Calu3 (cell line): ENCODE results near the gene KRCC1. TPM values are rescaled to one million over a fixed set of nuclear protein-coding genes. Genes with fewer than 3 reads are reported as not detected.

Experiments used
- BruUV-seq: library from RNA; stranded (reverse); fragments of 400-500 nt; replicated peaks from 2 replicates; lab custom pipeline; 2021; lab: Mats Ljungman, UMichigan
- CTCF ChIA-PET: fragments of 300-600 bp; sonication (Branson Sonifier 250); formaldehyde crosslinking; loops from one replicate; lab custom pipeline; 2022; ENCODE audit warnings: antibody characterized with exemption; lab: Charles Lee
- DNase-seq: peaks from one replicate; pipeline ENCODE4 v3.0.0; 2022
- H3K27ac Mint-ChIP-seq: one replicate; pipeline ENCODE4 v1.8.0; 2022; ENCODE audit warnings: mixed read lengths; ENCODE audit not compliant: unreplicated experiment
- H3K27me3 Mint-ChIP-seq: one replicate; pipeline ENCODE4 v1.8.0; 2022; ENCODE audit warnings: mixed read lengths; ENCODE audit not compliant: unreplicated experiment
- H3K36me3 Mint-ChIP-seq: one replicate; pipeline ENCODE4 v1.8.0; 2022; ENCODE audit warnings: mild to moderate bottlenecking, moderate library complexity, mixed read lengths; ENCODE audit not compliant: insufficient read depth, unreplicated experiment
- H3K4me1 Mint-ChIP-seq: one replicate; pipeline ENCODE4 v1.8.0; 2022; ENCODE audit warnings: mild to moderate bottlenecking, low read depth, mixed read lengths; ENCODE audit not compliant: unreplicated experiment
- H3K4me3 Mint-ChIP-seq: one replicate; pipeline ENCODE4 v1.8.0; 2022; ENCODE audit warnings: mild to moderate bottlenecking, low read depth, moderate library complexity, mixed read lengths; ENCODE audit not compliant: unreplicated experiment
- H3K9me3 Mint-ChIP-seq: one replicate; pipeline ENCODE4 v1.8.0; 2022; ENCODE audit warnings: low read depth, mixed read lengths; ENCODE audit not compliant: unreplicated experiment
- intact Hi-C: fragments of 100-400 bp; cut with micrococcal nuclease; formaldehyde crosslinking; loops from one replicate; pipeline ENCODE4 v1.10.0; 2022; ENCODE audit not compliant: unreplicated experiment
- total RNA-seq: library from RNA; stranded (reverse); gene quantifications from 2 replicates; pipeline ENCODE4 v1.2.3, GENCODE V29; 2022
- TF ChIP-seq, protein P1 (sequence below): fragments of 200-600 bp; IDR thresholded peaks from one replicate; pipeline ENCODE4 v1.8.0; 2022; ENCODE audit warnings: antibody characterized with exemption; ENCODE audit not compliant: unreplicated experiment

The KRCC1 gene
- total RNA-seq, 1 experiment from 2014 or later, result 32.1 TPM

GRCh38 chr2:88092773-88093172 is 37.2 kb upstream of the KRCC1 start:
- TF ChIP-seq, protein P1, sequence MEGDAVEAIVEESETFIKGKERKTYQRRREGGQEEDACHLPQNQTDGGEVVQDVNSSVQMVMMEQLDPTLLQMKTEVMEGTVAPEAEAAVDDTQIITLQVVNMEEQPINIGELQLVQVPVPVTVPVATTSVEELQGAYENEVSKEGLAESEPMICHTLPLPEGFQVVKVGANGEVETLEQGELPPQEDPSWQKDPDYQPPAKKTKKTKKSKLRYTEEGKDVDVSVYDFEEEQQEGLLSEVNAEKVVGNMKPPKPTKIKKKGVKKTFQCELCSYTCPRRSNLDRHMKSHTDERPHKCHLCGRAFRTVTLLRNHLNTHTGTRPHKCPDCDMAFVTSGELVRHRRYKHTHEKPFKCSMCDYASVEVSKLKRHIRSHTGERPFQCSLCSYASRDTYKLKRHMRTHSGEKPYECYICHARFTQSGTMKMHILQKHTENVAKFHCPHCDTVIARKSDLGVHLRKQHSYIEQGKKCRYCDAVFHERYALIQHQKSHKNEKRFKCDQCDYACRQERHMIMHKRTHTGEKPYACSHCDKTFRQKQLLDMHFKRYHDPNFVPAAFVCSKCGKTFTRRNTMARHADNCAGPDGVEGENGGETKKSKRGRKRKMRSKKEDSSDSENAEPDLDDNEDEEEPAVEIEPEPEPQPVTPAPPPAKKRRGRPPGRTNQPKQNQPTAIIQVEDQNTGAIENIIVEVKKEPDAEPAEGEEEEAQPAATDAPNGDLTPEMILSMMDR, result no peak
- CTCF ChIA-PET, result no interaction called here

GRCh38 chr2:88091943-88092342 is 36.4 kb upstream of the KRCC1 start:
- Mint-ChIP-seq H3K4me1 (no peaks in the 10 kb centered on the region), H3K4me3 (no peak overlapping the region), H3K27ac (no peak overlapping the region), H3K9me3 (no peaks in the 10 kb centered on the region), H3K27me3 (peaks cover 17% of the 10 kb centered on the region), H3K36me3 (no peaks in the 10 kb centered on the region)
- intact Hi-C loops, result no loop called here
- no peak for DNase-seq
- TF ChIP-seq, protein P1, result no peak
- CTCF ChIA-PET, result interaction anchor here (0.6 kb wide), 1 partner anchor 14 kb away, joined by 5 read pairs; no protein-coding TSS in a partner anchor
- no TSS peak for BruUV-seq

More at GRCh38 chr2:88092773-88093172, 37.2 kb upstream of the KRCC1 start:
- intact Hi-C loops, result no loop called here
- H3K27me3 Mint-ChIP-seq, result peaks cover 24% of the 10 kb centered on the region
- BruUV-seq, result no TSS peak
- no peaks in the 10 kb centered on the region for H3K9me3 Mint-ChIP-seq
- no peaks in the 10 kb centered on the region for H3K36me3 Mint-ChIP-seq
- no peaks in the 10 kb centered on the region for H3K4me1 Mint-ChIP-seq
- no peak overlapping the region for H3K27ac Mint-ChIP-seq
- H3K4me3 Mint-ChIP-seq, result no peak overlapping the region
- no peak for DNase-seq

DNA sequence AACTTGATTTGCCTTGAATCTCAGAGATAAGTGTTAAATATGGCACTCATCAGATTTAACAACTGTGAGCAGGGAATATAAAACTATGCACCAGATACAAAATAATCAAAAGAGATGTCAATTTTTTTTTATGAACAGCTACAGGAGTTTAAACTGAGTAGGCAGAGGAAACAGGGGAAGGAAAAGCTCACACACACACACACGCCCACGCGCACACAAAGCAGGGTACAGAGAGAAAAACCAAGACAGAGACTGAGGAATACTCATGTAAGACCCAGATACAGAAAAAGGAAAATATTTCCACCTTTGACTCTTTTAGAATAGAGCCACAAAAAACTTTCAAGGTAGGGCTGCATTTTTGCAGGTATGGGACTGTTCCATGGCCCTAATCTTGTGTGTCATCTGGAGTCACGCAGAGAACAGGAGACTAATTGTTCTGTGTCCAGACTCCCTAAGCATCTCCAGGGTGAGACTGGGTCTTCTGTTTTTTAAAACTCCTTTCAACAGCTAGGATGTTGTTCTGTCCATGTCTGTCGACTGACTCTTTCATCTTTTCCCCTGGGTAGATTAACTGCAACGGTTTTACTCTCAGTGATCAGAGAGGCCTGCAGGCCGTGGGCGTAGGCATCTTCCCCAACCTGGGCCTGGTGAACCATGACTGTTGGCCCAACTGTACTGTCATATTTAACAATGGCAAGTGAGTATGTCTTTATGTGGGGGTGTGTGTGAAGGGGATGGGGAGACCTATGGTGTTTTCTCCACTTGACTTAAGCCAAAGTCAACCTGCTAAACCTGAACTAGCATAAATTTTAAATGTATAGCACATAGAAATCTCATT is 35.1 kb upstream of the KRCC1 start:
- no peaks in the 10 kb centered on the region for H3K36me3 Mint-ChIP-seq

DNA sequence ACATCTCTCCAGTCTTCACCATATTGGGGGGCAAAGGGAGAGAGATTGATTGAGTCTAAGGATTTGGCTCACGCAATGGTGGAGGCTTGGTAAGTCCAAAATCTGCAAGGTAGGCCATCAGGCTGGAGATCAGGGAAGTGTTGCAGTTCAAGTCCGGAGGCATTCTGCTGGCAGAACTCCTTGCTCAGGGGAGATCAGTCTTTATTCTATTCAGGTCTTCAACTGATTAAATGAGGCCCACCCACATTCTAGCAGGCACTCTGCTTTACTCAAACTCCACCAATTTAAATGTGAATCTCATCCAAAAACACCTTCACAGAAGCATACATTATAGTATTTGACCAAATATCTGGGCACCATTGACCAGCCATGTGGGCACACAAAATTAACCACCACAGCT is 33.4 kb upstream of the KRCC1 start:
- intact Hi-C loops, result no loop called here
- CTCF ChIA-PET, result no interaction called here
- Mint-ChIP-seq H3K36me3 (no peaks in the 10 kb centered on the region), H3K9me3 (no peaks in the 10 kb centered on the region), H3K27ac (no peak overlapping the region), H3K4me1 (no peaks in the 10 kb centered on the region), H3K4me3 (no peak overlapping the region), H3K27me3 (peaks cover 11% of the 10 kb centered on the region)
- no peak for DNase-seq
- TF ChIP-seq, protein P1, result no peak
- BruUV-seq, result no TSS peak

More for the DNA sequence above, 35.1 kb upstream of the KRCC1 start:
- CTCF ChIA-PET, result no interaction called here
- Mint-ChIP-seq H3K27ac (no peak overlapping the region), H3K4me3 (no peak overlapping the region), H3K27me3 (peaks cover 17% of the 10 kb centered on the region), H3K4me1 (no peaks in the 10 kb centered on the region), H3K9me3 (no peaks in the 10 kb centered on the region)
- TF ChIP-seq, protein P1, result no peak
- no TSS peak for BruUV-seq
- no peak for DNase-seq
- intact Hi-C loops, result no loop called here
